ENCODE data around the gene CREB3L4. TPM values are rescaled to one million over a fixed set of nuclear protein-coding genes. Genes with fewer than 3 reads are reported as not detected.

Gene CREB3L4
- total and polyA plus RNA-seq, 4 donors = 4.3 to 16.5 (median 10.3) TPM

GRCh38 chr1:153937331-153937730 is 30.4 kb upstream of the CREB3L4 start:
- WGBS (ENCODE audit: insufficient coverage) = 96% methylated on average over 10 of the region's 10 CpGs
- DNase-seq (ENCODE audit: low read depth in 4 of 6, low spot score in 6 of 6) = no peak
- H3K27ac ChIP-seq (ENCODE audit: low read depth, low read length) = no peak overlapping the region

GRCh38 chr1:153938996-153939395 is 28.7 kb upstream of the CREB3L4 start:
- H3K4me1 ChIP-seq (ENCODE audit: control insufficient read depth, insufficient read depth, low read length) = peaks cover under 1% of the 10 kb centered on the region
- H3K9me3 ChIP-seq (ENCODE audit: control insufficient read depth, insufficient read depth, low read length) = no peaks in the 10 kb centered on the region
- peaks cover 92% of the 10 kb centered on the region for H3K36me3 ChIP-seq (ENCODE audit: control insufficient read depth, insufficient read depth, low read length)
- 90% methylated on average over 1 of the region's 3 CpGs for WGBS (ENCODE audit: insufficient coverage)
- no peak overlapping the region for H3K27ac ChIP-seq (ENCODE audit: low read depth, low read length)
- no peak overlapping the region for H3K4me3 ChIP-seq (ENCODE audit: low read depth, low read length)
- no peaks in the 10 kb centered on the region for H3K27me3 ChIP-seq (ENCODE audit: control insufficient read depth, insufficient read depth, low read length)
- DNase-seq (ENCODE audit: low read depth in 4 of 6, low spot score in 6 of 6) = no peak

More at GRCh38 chr1:153937331-153937730, 30.4 kb upstream of the CREB3L4 start:
- Histone ChIP-seq H3K27me3 (ENCODE audit: control insufficient read depth, insufficient read depth, low read length) (no peaks in the 10 kb centered on the region), H3K9me3 (ENCODE audit: control insufficient read depth, insufficient read depth, low read length) (no peaks in the 10 kb centered on the region), H3K4me1 (ENCODE audit: control insufficient read depth, insufficient read depth, low read length) (no peaks in the 10 kb centered on the region), H3K36me3 (ENCODE audit: control insufficient read depth, insufficient read depth, low read length) (peaks cover 97% of the 10 kb centered on the region), H3K4me3 (ENCODE audit: low read depth, low read length) (no peak overlapping the region)

- Histone ChIP-seq H3K27me3 (ENCODE audit: control insufficient read depth, insufficient read depth, low read length) (no peaks in the 10 kb centered on the region), H3K27ac (ENCODE audit: low read depth, low read length) (no peak overlapping the region), H3K4me1 (ENCODE audit: control insufficient read depth, insufficient read depth, low read length) (peaks cover 5% of the 10 kb centered on the region), H3K9me3 (ENCODE audit: control insufficient read depth, insufficient read depth, low read length) (no peaks in the 10 kb centered on the region), H3K4me3 (ENCODE audit: low read depth, low read length) (no peak overlapping the region), H3K36me3 (ENCODE audit: control insufficient read depth, insufficient read depth, low read length) (peaks cover 91% of the 10 kb centered on the region)
- no peak for DNase-seq (ENCODE audit: low read depth in 4 of 6, low spot score in 6 of 6)
- WGBS (ENCODE audit: insufficient coverage) = 91% methylated on average over 11 of the region's 12 CpGs
These were observed 28.2 kb upstream of the CREB3L4 start for GRCh38 chr1:153939476-153939875.

- Histone ChIP-seq H3K27ac (ENCODE audit: low read depth, low read length) (no peak overlapping the region), H3K4me1 (ENCODE audit: control insufficient read depth, insufficient read depth, low read length) (peaks cover 15% of the 10 kb centered on the region), H3K4me3 (ENCODE audit: low read depth, low read length) (no peak overlapping the region), H3K27me3 (ENCODE audit: control insufficient read depth, insufficient read depth, low read length) (no peaks in the 10 kb centered on the region), H3K9me3 (ENCODE audit: control insufficient read depth, insufficient read depth, low read length) (no peaks in the 10 kb centered on the region), H3K36me3 (ENCODE audit: control insufficient read depth, insufficient read depth, low read length) (peaks cover 81% of the 10 kb centered on the region)
- WGBS (ENCODE audit: insufficient coverage) = 89% methylated on average over 7 of the region's 8 CpGs
- no peak for DNase-seq (ENCODE audit: low read depth in 4 of 6, low spot score in 6 of 6)
These were observed 26.9 kb upstream of the CREB3L4 start for GRCh38 chr1:153940756-153941155.

GRCh38 chr1:153941826-153942725 is 25.6 kb upstream of the CREB3L4 start:
- WGBS (ENCODE audit: insufficient coverage) = 98% methylated on average over 34 of the region's 34 CpGs
- Histone ChIP-seq H3K27me3 (ENCODE audit: control insufficient read depth, insufficient read depth, low read length) (no peaks in the 10 kb centered on the region), H3K4me1 (ENCODE audit: control insufficient read depth, insufficient read depth, low read length) (peaks cover 20% of the 10 kb centered on the region), H3K9me3 (ENCODE audit: control insufficient read depth, insufficient read depth, low read length) (no peaks in the 10 kb centered on the region), H3K36me3 (ENCODE audit: control insufficient read depth, insufficient read depth, low read length) (peaks cover 68% of the 10 kb centered on the region), H3K4me3 (ENCODE audit: low read depth, low read length) (no peak overlapping the region), H3K27ac (ENCODE audit: low read depth, low read length) (no peak overlapping the region)
- no peak for DNase-seq (ENCODE audit: low read depth in 4 of 6, low spot score in 6 of 6)

GRCh38 chr1:153942766-153943549 is 24.7 kb upstream of the CREB3L4 start:
- no peaks in the 10 kb centered on the region for H3K27me3 ChIP-seq (ENCODE audit: control insufficient read depth, insufficient read depth, low read length)
- no peak for DNase-seq (ENCODE audit: low read depth in 4 of 6, low spot score in 6 of 6)
- H3K36me3 ChIP-seq (ENCODE audit: control insufficient read depth, insufficient read depth, low read length) = peaks cover 67% of the 10 kb centered on the region
- 100% methylated on average over 5 of the region's 11 CpGs for whole genome bisulfite sequencing (ENCODE audit: insufficient coverage)
- H3K4me3 ChIP-seq (ENCODE audit: low read depth, low read length) = no peak overlapping the region
- no peaks in the 10 kb centered on the region for H3K9me3 ChIP-seq (ENCODE audit: control insufficient read depth, insufficient read depth, low read length)
- H3K4me1 ChIP-seq (ENCODE audit: control insufficient read depth, insufficient read depth, low read length) = peaks cover 20% of the 10 kb centered on the region
- H3K27ac ChIP-seq (ENCODE audit: low read depth, low read length) = no peak overlapping the region

- no peak for DNase-seq (ENCODE audit: low read depth in 4 of 6, low spot score in 6 of 6)
- Histone ChIP-seq H3K4me3 (ENCODE audit: low read depth, low read length) (no peak overlapping the region), H3K9me3 (ENCODE audit: control insufficient read depth, insufficient read depth, low read length) (no peaks in the 10 kb centered on the region), H3K36me3 (ENCODE audit: control insufficient read depth, insufficient read depth, low read length) (peaks cover 70% of the 10 kb centered on the region), H3K4me1 (ENCODE audit: control insufficient read depth, insufficient read depth, low read length) (peaks cover 20% of the 10 kb centered on the region), H3K27ac (ENCODE audit: low read depth, low read length) (no peak overlapping the region), H3K27me3 (ENCODE audit: control insufficient read depth, insufficient read depth, low read length) (no peaks in the 10 kb centered on the region)
- 76% methylated on average over 7 of the region's 15 CpGs for WGBS (ENCODE audit: insufficient coverage)
These were observed 23.5 kb upstream of the CREB3L4 start for GRCh38 chr1:153944005-153944826.

- no peaks in the 10 kb centered on the region for H3K9me3 ChIP-seq (ENCODE audit: control insufficient read depth, insufficient read depth, low read length)
- H3K36me3 ChIP-seq (ENCODE audit: control insufficient read depth, insufficient read depth, low read length) = peaks cover 65% of the 10 kb centered on the region
- no peaks in the 10 kb centered on the region for H3K27me3 ChIP-seq (ENCODE audit: control insufficient read depth, insufficient read depth, low read length)
- DNase-seq (ENCODE audit: low read depth in 4 of 6, low spot score in 6 of 6) = no peak
- H3K4me3 ChIP-seq (ENCODE audit: low read depth, low read length) = peak overlapping the region; percentile 63
- H3K4me1 ChIP-seq (ENCODE audit: control insufficient read depth, insufficient read depth, low read length) = peaks cover 20% of the 10 kb centered on the region
- 85% methylated on average over 2 of the region's 3 CpGs for WGBS (ENCODE audit: insufficient coverage)
- peak overlapping the region; percentile 82 for H3K27ac ChIP-seq (ENCODE audit: low read depth, low read length)
These were observed 22.9 kb upstream of the CREB3L4 start for GRCh38 chr1:153944827-153945117.

GRCh38 chr1:153945131-153945794 is 22.4 kb upstream of the CREB3L4 start:
- Histone ChIP-seq H3K27me3 (ENCODE audit: control insufficient read depth, insufficient read depth, low read length) (no peaks in the 10 kb centered on the region), H3K27ac (ENCODE audit: low read depth, low read length) (peak overlapping the region; percentile 82), H3K4me3 (ENCODE audit: low read depth, low read length) (peak overlapping the region; percentile 63), H3K4me1 (ENCODE audit: control insufficient read depth, insufficient read depth, low read length) (peaks cover 20% of the 10 kb centered on the region), H3K9me3 (ENCODE audit: control insufficient read depth, insufficient read depth, low read length) (no peaks in the 10 kb centered on the region), H3K36me3 (ENCODE audit: control insufficient read depth, insufficient read depth, low read length) (peaks cover 62% of the 10 kb centered on the region)
- WGBS (ENCODE audit: insufficient coverage) = 48% methylated on average over 11 of the region's 12 CpGs
- no peak for DNase-seq (ENCODE audit: low read depth in 4 of 6, low spot score in 6 of 6)

Data from spinal cord (tissue), 10 donors.